Measurements from ENCODE around the gene ANKRD33.
A peak's percentile ranks its signal among the peaks of the same experiment; 100 is the strongest.

Gene ANKRD33

GRCh38 chr12:51896236-51896635 is 8.3 kb downstream of the ANKRD33 start:
- no peak for TF ChIP-seq CTCF (IDR thresholded peaks at IDR 0.05)
- intact Hi-C loops (cut with DNase I; ENCODE audit: low total_unique reads), result no loop called here
- Histone ChIP-seq H3K4me3 (no peak overlapping the region), H3K27me3 (peaks cover 0 to 25% of the 10 kb centered on the region in 2 donors), H3K27ac (no peak overlapping the region), H3K36me3 (no peaks in the 10 kb centered on the region), H3K4me1 (no peaks in the 10 kb centered on the region), H3K9me3 (no peaks in the 10 kb centered on the region)
- peak in 1 of 2 donors; percentile 17 for DNase-seq

GRCh38 chr12:51897181-51897580 is 9.3 kb downstream of the ANKRD33 start:
- H3K36me3 ChIP-seq, result no peaks in the 10 kb centered on the region
- peak; percentile 39 to 64 for DNase-seq
- intact Hi-C loops (cut with DNase I; ENCODE audit: low total_unique reads), result no loop called here
- H3K27ac ChIP-seq, result no peak overlapping the region
- peaks cover 0 to 25% of the 10 kb centered on the region in 2 donors for H3K27me3 ChIP-seq
- no peaks in the 10 kb centered on the region for H3K4me1 ChIP-seq
- no peak for TF ChIP-seq CTCF (IDR thresholded peaks at IDR 0.05)
- H3K9me3 ChIP-seq, result no peaks in the 10 kb centered on the region
- no peak overlapping the region for H3K4me3 ChIP-seq

- H3K27me3 ChIP-seq, result peaks cover 0 to 25% of the 10 kb centered on the region in 2 donors
- no peak overlapping the region for H3K27ac ChIP-seq
- intact Hi-C loops (cut with DNase I; ENCODE audit: low total_unique reads), result no loop called here
- no peaks in the 10 kb centered on the region for H3K9me3 ChIP-seq
- no peak for DNase-seq
- TF ChIP-seq CTCF (IDR thresholded peaks at IDR 0.05), result no peak
- no peaks in the 10 kb centered on the region for H3K36me3 ChIP-seq
- H3K4me1 ChIP-seq, result no peaks in the 10 kb centered on the region
- no peak overlapping the region for H3K4me3 ChIP-seq
These were observed 10.6 kb downstream of the ANKRD33 start for GRCh38 chr12:51898506-51898905.

- no peaks in the 10 kb centered on the region for H3K4me1 ChIP-seq
- H3K9me3 ChIP-seq, result no peaks in the 10 kb centered on the region
- H3K36me3 ChIP-seq, result no peaks in the 10 kb centered on the region
- TF ChIP-seq CTCF (IDR thresholded peaks at IDR 0.05), result no peak
- no peak overlapping the region for H3K4me3 ChIP-seq
- peak in 1 of 2 donors; percentile 15 for DNase-seq
- H3K27ac ChIP-seq, result no peak overlapping the region
- intact Hi-C loops (cut with DNase I; ENCODE audit: low total_unique reads), result no loop called here
- H3K27me3 ChIP-seq, result peaks cover 0 to 25% of the 10 kb centered on the region in 2 donors
These were observed 11.0 kb downstream of the ANKRD33 start for GRCh38 chr12:51898937-51899336.

- no peaks in the 10 kb centered on the region for H3K36me3 ChIP-seq
- peaks cover 0 to 5% (median under 1%) of the 10 kb centered on the region in 4 donors for H3K4me1 ChIP-seq
- no peak overlapping the region for H3K27ac ChIP-seq
- H3K27me3 ChIP-seq, result peaks cover 0 to 19% of the 10 kb centered on the region in 2 donors
- no peak for TF ChIP-seq CTCF (IDR thresholded peaks at IDR 0.05)
- H3K9me3 ChIP-seq, result no peaks in the 10 kb centered on the region
- intact Hi-C loops (cut with DNase I; ENCODE audit: low total_unique reads), result no loop called here
- peak; percentile 15 to 57 for DNase-seq
- no peak overlapping the region for H3K4me3 ChIP-seq
These were observed 12.5 kb downstream of the ANKRD33 start for GRCh38 chr12:51900323-51900889.

Measured in tibial artery (tissue), 4 donors.